Activated naive CD4-positive, alpha-beta T cell (primary cell): ENCODE measurements around the gene SNAP25.
A peak's percentile ranks its signal among the peaks of the same experiment; 100 is the strongest.

Experiments used
- DNase-seq, 4 experiments: peaks; one replicate each; lab custom pipeline; 2025; lab: John Stamatoyannopoulos, UW

SNAP25 gene

DNA sequence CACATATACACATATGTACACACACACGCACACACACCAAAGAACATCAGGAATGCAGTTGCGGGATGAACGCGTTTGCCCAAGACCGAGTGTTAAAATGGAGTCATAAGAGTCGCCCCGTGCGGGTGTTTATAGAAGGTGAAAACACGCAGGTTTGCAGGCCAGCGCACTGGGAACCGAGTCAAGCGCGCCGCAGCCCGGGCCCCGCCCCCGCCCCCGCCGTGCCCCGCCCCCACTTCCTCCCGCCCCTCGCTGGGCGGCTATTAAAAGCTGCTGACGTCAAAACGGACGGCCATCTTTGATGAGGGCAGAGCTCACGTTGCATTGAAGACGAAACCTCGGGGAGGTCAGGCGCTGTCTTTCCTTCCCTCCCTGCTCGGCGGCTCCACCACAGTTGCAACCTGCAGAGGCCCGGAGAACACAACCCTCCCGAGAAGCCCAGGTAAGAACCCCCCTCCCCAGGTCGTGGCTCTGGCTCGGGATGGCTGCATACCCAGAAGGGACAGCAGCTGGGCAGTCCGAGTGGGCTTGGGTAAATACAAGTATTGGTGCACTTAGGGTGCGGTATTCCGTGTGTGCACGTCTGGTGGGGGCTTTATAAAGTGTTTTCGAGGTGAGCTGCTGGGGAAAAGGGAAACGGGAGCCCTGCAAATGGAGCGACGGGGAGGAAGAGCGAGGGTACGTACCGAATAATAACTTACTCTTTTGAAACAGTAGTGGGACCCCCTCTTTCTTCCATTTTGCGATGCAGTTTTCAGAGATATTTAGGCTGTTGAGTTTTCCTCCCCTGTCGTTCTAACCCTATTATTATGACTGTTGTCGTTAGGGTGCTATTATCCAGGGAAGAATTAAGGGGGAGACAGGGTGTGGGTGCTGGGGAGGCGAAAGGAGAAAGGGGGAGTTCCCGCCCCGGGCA is at the start of gene SNAP25:
Gene SNAP25, plus strand, starts transcription at position 295 of the 916 bp plus-strand sequence. CDS start 56,662 bp downstream, outside the sequence.
- peak in 1 of 4 experiments; percentile 28 for DNase-seq

DNA sequence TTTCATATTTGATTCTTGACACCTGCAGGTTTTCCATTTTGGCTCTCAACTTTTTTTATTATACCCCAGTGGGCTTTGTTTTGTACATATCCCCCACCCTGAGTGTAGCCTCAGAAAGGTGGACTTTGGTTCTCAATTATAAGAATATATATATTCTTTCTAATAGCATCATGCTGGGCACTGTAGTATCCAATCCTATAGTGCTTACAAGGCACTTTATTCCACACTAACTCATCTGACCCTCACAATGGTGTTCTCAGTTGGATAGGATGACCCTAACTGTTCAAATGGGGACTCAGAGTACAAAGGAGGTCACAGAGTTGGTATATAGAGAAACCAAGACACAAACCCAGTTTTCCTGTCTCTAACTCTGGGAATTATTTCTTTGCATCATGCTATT is 48.9 kb upstream of the SNAP25 start:
- no peak for DNase-seq

DNA sequence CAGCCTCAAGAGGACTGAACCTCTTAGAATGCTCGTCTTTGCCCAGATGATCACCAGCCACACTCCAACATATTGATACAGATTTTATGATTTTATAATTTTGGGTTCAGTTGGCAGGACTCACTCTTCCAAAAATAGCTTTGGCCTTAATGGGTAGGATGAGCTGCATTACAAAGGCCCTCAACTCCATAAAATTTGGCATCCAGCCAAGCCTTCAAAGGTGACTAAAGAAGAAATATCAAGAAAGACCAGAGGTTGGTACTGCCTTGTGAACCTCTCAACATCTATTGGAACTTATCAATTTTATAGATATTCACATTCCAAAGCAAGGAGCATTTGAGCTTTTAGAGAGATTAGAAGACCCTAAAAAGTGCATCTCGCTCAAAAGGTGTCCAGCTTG is 48.4 kb upstream of the SNAP25 start:
- DNase-seq, result no peak

DNA sequence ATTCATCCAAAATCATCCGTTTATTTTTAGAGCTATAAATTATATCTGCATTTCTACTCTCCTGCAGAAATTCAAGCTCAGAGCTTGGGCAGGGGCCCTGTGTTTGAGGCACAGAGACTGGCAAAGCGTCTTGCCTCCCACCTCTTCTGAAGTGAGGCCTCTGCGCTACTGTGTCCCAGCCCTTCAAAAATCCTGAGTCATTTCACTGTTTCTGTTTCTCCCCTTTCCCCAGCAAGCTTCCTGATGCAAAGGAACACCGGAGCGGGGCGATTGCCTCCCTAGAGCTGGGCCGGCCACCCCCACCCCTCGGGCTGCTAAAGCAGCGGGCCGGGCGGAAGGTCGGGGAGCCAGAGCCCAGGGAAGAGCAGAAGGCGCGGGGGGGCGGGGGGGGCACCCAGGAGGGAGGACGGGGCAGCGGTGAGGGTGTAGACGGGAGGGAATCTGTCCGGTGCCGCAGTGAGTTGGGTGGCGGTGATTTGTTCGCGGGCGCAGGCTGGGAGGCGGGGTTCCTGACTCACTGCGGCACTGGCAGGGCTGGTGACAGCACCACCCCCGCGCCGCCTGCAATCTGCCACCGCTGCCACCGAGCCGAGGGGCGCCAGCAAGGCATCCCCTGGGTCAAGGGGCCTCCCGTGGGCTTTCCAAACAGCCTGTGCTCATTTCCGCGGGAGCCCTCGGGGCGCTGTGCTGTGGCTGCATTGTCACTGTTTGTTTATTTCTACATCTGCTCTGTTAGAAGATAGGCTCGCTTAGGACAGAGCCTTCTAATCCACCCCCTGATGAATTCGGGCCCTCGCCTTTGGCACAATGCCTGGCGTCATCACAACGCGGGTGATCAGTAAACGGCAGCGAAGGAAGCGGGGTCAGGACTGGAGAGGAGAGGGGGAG is 46.5 kb upstream of the SNAP25 start:
- no peak for DNase-seq

DNA sequence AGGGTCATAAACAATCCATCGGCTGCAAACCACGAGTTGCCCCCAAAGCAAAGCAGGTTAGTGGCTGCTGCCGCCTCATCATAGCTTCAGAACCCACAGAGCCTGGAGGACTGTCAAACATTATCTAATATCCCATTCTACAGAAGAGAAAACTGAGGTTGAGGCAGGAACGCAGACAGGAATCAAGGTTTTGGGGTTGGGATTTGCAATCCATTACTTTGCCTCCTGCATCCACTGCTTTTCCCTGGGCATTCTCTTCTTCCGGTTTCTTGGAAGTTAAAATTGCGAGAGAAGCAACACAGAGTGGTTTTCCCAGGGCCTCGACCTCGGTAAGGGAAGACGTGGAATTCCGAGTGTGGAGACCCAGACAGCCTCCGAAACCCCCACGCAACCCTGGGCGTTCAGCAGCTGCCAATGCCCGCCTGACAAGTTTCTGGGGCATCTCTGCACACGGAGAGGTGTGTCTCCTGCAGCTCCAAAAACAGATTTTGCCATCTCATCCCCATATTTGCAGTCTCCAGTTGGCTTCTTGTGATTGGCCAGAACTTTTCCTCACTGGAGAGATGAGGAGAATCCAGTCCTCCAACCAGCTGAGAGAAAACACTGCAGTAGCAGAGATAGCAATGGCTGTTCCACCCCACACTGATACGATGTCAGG is 45.5 kb upstream of the SNAP25 start:
- DNase-seq, result no peak

DNA sequence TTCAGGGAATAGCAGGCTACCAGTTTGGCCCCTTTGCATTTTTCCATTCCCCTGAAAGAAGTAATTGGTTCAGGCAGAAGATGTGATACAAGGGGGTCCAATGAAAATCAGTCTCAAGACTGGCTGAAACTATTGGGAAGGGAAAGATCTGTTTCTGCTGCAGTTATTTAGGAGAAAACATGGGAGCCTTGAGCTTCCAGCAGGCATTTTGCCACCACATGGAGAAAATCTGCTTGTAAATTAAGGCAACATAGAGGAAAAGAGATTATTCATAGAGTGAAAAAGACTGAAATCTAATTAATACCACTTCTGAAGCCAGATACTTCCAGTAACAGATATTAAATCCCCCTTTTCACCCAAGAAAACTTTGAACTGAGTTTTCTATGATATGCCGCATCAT is 44.2 kb upstream of the SNAP25 start:
- DNase-seq, result no peak

DNA sequence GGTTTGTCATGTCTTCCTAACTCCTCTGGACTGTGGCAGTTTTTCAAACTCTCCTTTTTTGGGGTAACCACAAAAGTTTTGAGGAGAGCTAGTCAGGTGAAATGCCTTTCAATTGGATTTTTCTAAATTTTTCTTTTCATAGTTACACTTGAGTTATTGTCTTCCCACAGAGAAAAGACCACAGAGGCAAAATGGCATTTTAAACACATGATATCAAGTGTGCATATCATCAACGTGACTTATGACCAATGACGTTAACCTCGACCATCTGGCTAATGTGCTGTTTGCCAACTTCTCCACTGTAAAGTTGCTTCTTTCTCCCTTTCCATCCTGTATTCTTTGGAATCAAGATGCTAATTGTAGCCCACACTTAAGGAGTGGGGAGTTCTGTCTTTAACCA is 41.3 kb upstream of the SNAP25 start:
- DNase-seq, result no peak

DNA sequence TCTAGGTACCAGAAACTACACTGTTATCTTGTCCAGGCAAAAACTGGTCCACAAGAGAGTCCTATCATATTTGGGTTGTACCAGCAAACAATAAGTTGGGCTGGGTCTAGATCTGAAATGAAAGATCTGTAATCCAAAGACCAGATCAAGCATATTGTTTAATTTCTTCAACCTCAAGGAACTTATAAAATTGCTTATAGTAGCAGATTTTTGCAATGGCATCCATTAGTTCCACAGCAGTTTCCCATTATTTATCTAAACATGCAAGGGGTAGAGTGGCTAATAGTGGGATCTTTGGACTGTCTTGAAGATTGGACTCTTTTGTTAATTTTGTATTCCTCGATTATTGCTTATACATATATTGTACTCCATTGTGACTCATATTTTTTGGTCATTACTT is 40.5 kb upstream of the SNAP25 start:
- DNase-seq, result no peak

DNA sequence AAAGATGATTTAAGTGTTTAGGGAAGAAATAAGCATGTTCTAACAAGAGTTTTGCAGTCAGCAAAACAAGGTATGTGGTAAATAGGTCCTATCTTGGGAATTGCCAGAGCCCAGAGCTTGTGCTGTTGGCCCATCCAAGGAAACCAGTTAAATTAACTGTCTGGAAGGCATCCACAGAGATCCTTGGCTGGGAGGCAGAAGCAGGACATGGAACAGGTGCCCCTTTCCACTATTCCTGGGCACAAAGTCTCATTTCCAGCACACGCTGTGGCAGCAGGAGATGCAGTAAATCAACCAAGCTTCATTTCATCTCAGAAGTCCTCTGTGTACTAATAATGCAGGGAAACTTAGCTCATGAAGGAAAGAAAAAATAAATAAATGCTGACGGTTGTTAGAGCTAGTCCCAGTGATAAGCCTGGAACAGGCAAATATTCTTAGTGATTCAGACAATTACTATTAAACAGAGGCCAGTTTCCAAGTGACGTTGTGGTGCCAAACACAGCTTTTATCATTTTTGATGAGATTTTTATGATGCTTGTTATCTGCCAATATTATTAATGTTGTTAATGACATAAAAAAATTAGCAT is 39.8 kb upstream of the SNAP25 start:
- no peak for DNase-seq

DNA sequence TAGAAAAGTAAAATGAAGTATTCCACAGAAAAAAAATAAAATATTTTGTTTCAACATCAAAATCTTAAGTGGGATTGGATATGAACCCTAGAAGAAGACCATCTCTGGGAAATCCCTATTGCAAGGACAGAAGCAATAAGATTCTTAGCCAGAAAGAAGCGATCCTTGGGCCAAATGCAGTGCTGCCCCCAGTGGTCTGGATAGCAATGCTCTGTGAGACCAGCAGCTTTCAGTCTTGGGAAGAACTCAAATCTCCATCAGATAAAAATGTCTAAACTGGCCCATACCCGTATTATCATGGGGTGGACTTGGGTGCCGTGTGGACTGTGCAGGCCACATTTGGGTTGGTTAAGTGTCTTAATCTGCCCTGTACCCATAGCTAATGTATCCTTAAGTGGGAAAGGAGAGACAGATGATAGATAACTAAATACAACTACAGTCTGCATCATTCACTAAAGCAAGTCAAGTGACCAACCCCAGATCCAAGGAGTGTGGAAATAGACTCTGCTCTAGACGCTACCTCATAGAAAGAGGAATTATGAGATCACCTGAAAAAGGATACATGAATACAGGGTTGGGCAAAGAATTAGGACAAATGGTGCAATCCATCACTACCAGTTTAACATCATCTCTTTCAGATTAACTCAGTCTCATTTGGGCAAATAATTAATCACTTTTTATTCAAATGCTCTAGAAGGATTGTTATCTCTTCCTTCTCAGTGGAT is 38.9 kb upstream of the SNAP25 start:
- DNase-seq, result no peak

DNA sequence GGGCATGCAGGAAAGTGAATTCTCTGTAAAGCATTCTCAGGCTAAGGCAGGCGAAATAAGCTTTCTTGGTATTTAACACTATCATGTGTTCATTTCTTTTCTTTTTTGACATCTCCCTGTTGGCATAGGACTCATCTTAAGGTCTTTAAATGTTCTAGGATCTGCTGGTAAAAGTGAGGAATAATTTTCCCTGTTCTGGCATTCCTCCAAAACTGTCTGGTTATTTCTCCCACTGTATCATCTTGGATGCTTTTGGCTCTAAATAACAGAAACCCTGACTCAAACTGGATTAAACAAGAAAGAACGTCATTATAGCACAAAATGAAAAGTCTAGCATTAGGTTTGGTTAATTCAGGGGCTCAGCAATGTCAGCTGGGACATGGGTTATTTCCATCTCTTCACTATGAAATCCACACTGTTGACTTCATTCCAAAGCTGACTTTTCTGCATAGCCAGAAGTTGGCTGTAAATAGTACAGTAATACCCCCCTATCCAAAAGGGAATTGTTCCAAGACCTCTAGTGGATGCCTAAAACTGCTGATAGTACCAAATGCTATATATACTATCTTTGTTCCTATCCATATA is 37.9 kb upstream of the SNAP25 start:
- no peak for DNase-seq

DNA sequence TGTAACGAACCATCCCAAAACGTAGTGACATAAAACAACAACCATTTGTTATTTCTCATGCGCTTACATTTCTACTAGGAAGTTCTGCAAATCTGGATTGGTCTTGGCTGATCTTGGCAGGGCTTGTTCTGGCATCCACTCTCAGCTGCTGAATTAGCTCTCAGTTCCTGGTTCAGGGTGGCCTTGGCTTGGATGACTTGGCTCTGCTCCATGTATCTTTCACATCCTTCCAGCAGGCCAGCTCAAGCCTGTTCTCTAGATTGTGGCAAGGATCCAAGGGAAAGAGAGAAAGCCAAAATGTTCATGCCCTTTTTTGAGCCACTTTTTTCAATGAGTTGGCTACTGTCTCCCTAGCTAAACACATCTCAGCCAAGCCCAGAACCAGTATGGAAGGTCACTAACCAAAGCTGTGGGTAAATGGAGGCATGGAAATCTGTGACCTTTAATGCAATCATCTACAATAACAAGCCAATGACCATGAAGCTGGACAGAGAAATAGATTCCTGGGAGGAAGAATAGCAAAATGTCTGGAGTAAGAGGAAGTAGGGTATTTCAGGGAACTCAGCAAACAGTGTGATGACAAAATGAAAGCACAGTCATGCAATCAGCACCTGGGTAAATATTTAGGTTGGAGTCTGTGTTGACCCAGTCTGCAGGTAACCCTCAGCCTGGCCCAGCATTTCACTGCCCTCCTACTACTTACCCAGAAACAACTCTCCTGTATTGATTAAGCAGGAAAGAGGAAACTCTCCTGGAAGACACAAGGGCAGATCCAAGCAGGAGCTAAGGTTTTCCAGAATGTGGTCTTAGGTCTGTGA is 32.7 kb upstream of the SNAP25 start:
- DNase-seq, result no peak

DNA sequence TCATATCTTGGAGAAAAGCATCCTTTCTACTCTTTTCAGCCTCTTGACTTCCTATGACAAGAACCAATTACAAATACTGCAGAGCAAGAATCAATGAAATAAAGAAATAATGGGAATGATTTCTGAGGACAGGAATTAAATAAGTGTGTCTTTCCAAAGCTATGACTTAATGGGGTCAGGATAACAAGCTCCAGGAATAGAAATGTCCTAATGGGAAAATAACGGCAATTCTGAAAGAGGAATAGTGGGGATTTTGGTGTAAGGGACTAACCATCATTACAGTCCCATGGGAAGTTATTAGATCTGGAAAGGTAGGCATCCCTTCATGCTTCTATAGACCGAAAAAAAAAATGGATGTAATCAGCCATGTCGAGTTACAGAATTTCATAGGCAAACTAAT is 28.2 kb upstream of the SNAP25 start:
- no peak for DNase-seq

DNA sequence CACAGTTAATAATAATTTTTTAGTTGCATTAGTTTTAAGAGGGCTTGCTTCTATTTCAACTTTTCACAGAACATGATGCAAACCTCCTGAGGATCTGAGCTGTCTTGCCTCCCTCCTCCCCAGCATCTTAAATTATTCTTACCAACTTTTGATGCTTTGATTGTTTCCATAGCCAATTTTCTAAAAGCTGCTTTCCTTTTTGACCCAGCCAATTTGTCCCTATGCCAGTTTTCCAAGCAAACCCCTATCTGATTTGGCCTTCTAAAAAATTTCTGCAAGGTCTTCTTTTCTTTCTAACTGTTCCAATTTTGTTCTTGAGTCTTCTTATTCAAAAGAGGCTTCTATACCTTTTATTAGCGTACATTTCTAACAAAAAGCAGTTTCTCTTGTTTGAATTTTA is 26.5 kb upstream of the SNAP25 start:
- no peak for DNase-seq

DNA sequence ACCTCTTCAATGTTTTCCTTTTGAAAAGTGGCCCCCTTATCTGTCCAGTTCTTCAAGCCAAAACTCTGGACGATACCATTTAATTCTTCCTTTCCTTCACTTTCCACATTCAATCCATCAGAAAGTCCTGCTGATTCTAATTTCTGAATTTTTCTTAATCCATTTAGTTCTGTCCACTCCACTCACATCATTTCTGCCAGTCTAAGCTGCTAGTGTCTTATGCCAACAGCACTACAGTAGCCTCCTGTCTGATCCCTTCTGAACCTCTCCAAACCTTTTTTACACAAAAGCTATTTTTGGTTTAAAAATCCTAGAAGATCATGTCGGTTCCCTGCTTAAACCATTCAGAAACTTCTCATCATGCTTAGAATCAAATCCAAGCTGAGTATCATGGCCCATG is 24.5 kb upstream of the SNAP25 start:
- DNase-seq, result no peak

DNA sequence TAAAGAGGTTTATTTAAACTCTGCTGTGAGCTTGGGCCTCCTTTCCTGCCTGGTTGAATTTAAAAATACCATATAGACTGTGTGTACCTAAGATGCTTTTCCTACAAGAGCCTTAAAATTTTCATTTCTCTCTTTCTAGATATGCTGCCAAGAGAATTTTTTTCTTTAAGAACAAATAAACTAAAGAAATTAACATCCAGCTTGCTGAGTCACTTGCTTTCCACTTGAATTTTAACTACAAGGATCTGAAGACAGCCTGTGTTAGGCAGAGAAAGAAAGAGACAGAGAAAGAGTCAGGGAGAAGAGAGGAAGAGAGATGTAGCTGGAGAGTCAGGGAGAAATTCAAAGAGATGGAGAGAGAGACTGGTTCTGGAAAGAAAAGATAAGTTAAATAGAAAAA is 18.3 kb upstream of the SNAP25 start:
- no peak for DNase-seq

DNA sequence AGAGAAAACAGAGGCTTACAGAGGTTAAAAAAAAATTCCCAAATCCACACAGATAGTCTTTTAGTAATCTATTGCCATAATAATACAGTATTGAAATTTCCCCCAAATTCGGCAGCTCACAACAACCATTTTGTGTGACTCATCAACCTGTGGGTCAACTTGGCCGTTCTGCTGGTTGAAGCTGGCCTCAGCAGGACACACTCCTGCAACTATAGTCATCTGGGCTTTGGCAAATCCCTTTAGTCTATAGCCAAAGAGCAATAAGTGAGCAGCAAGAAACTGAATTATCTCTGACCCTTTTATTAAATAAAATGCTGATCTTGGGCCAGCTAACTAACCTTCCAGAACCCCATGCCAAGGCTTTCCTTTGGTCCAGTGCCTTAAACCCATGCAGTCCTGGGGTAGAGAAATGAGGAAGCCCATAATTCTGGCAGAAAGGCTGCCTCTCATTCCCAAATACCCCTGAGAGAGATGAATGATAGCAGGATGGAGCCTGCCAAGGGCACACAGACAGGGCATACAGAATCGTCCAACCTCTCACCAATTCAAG is 17.2 kb upstream of the SNAP25 start:
- no peak for DNase-seq

DNA sequence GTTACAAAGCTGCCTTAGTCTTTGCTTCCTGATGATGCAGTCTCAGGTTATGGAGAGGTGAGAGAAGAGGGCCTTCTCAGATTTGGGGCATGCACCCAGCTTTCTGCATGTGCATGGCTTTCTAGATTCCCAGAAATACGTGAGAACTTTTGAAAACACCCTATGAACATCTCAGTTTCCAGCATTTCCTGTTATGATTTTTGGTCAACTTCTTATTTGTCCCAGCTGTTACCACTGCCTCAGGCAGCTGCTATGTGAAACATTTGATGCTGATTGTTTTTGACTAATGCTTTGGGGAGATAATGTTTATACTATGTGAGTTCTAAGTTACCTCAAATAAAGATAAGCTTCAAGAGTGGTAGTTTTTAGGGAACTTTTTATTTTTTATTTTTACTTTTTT is 9.5 kb upstream of the SNAP25 start:
- no peak for DNase-seq

DNA sequence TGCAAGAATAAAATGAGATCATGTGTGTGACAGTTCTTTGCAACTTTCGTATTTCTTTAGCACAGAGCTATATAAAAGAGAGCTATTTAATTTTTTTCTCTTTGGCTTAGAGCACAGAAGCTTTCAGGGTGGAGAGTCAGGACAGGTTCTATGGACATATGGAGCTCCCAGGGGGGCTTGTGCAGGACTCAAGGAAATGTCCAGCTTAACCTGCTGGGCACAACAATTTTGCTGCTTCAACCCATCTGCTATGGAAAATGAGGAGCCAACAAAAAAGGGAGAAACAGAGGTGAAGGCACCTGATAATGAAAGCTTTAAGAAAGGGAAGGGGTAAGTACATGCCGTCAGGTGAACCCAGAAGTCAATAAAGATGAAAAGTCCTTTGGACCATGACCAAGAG is 5.1 kb upstream of the SNAP25 start:
- DNase-seq, result no peak
